Measurements from ENCODE around the gene FAM136A.
"Not testable (repeated sequence)": the region's sequence is repeated elsewhere in the genome, so short reads cannot be mapped to it uniquely, and the experiment has no call there.

FAM136A gene

DNA sequence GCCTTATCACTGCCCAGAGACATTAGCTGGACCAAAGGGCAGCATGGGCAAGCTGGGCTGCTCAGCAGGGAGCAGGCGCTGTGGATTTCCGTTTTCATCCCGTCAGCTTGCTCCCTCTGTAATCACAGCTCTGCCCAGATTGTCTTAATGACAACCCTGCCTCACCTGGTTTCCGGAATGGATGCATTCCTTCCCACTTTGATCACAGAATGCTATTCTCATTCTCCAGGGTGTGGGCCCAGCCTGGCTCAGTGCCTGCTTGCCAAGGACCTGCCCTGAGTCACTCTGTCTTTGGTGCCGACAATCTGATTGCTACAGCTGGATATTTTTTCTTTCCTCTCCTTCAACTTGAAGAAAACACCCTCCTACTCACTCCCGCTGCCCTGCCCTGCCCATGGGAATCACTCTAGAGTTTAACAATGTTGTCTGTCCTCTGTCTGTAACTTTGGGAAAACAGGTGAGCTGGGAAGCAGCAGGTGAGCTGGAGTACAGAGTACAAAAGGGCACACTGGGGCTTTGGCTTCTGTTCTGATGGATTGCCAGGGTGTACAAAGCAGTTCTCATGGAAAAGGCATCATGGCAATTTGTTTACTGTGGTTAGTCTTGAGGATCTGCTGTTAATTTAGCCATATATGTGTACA lies 27.2 kb upstream of the FAM136A start:
- peaks cover 14% of the 10 kb centered on the region for H3K27me3 ChIP-seq (ENCODE audit: insufficient read depth, low read length)
- H3K4me3 ChIP-seq (ENCODE audit: low read depth, low read length), result no peak overlapping the region
- H3K36me3 ChIP-seq (ENCODE audit: insufficient read depth, low read length), result no peaks in the 10 kb centered on the region
- H3K27ac ChIP-seq (ENCODE audit: low read depth, low read length), result no peak overlapping the region
- H3K79me2 ChIP-seq (ENCODE audit: control insufficient read depth, insufficient read depth, low read length, unreplicated experiment), result no peaks in the 10 kb centered on the region
- no peaks in the 10 kb centered on the region for H3K4me1 ChIP-seq (ENCODE audit: control insufficient read depth, insufficient read depth, low read length, unreplicated experiment)
- H2AFZ ChIP-seq (ENCODE audit: low read length, unreplicated experiment), result no peak overlapping the region

DNA sequence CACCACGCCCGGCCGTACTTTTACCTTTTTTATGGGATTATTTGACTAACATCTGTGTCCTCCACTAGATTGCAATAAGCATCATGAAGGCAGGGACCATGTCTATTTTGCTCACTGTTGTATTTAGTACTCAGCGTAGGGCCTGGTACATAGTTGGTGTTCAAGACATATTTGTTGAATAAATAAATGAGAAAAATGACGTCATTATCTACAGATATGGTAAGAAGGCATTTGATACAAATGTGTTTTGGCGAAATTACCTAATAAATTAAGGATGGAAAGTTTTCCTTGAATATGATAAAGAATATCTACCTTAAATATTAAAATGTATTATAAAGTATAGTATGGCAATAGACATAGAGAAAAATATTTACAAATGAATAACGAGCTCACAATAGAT lies 24.0 kb upstream of the FAM136A start:
- no peaks in the 10 kb centered on the region for H3K36me3 ChIP-seq (ENCODE audit: insufficient read depth, low read length)

DNA sequence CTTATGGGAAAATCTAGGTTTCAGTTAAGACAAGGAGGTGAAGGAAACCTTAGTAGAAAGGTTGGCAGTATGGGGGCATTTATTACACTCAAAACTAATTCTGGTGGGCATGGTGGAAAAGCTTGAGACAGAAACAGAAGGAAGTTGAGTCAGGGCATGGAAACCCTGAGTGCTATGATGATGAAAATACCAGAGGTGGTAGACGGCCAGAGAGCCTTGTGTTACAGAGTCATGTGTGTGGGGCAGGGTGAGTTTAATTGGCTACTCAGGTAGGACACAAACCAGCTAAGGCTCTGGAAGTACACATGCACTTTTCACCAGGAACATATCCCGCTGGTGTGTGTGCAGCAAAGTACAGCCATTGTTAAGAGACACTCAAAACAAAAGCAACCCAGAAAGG lies 20.7 kb upstream of the FAM136A start:
- no peak overlapping the region for H3K4me3 ChIP-seq (ENCODE audit: low read depth, low read length)
- no peaks in the 10 kb centered on the region for H3K4me1 ChIP-seq (ENCODE audit: control insufficient read depth, insufficient read depth, low read length, unreplicated experiment)
- no peaks in the 10 kb centered on the region for H3K79me2 ChIP-seq (ENCODE audit: control insufficient read depth, insufficient read depth, low read length, unreplicated experiment)
- no peak overlapping the region for H2AFZ ChIP-seq (ENCODE audit: low read length, unreplicated experiment)
- H3K36me3 ChIP-seq (ENCODE audit: insufficient read depth, low read length), result no peaks in the 10 kb centered on the region
- H3K27ac ChIP-seq (ENCODE audit: low read depth, low read length), result no peak overlapping the region
- peaks cover 40% of the 10 kb centered on the region for H3K27me3 ChIP-seq (ENCODE audit: insufficient read depth, low read length)

More for the DNA sequence above, 24.0 kb upstream of the FAM136A start:
- H3K27ac ChIP-seq (ENCODE audit: low read depth, low read length), result no peak overlapping the region
- no peaks in the 10 kb centered on the region for H3K79me2 ChIP-seq (ENCODE audit: control insufficient read depth, insufficient read depth, low read length, unreplicated experiment)
- no peak overlapping the region for H3K4me3 ChIP-seq (ENCODE audit: low read depth, low read length)
- H3K27me3 ChIP-seq (ENCODE audit: insufficient read depth, low read length), result peaks cover 18% of the 10 kb centered on the region
- no peaks in the 10 kb centered on the region for H3K4me1 ChIP-seq (ENCODE audit: control insufficient read depth, insufficient read depth, low read length, unreplicated experiment)
- no peak overlapping the region for H2AFZ ChIP-seq (ENCODE audit: low read length, unreplicated experiment)

DNA sequence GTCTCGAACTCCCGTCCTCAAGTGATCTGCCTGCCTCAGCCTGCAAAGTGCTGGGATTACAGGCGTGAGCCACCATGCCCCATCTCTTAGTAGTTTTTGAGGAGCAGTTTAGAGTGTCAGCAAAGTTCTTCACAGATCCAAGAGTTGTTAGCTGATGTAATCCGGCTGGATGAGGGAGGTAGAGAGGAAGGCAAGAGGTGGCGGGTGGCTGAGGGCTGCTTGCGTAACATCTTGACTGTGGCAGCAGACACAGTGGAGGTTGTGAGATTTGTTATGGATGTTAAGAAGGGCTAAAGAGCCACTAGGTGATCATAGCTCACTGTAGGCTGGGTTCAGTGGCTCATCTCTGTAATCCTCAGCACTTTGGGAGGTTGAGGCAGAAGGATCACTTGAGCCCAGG lies 19.5 kb upstream of the FAM136A start:
- H3K4me3 ChIP-seq (ENCODE audit: low read depth, low read length), result no peak overlapping the region
- no peaks in the 10 kb centered on the region for H3K36me3 ChIP-seq (ENCODE audit: insufficient read depth, low read length)
- H2AFZ ChIP-seq (ENCODE audit: low read length, unreplicated experiment), result no peak overlapping the region
- no peak overlapping the region for H3K27ac ChIP-seq (ENCODE audit: low read depth, low read length)
- no peaks in the 10 kb centered on the region for H3K79me2 ChIP-seq (ENCODE audit: control insufficient read depth, insufficient read depth, low read length, unreplicated experiment)
- H3K27me3 ChIP-seq (ENCODE audit: insufficient read depth, low read length), result peaks cover 52% of the 10 kb centered on the region
- no peaks in the 10 kb centered on the region for H3K4me1 ChIP-seq (ENCODE audit: control insufficient read depth, insufficient read depth, low read length, unreplicated experiment)

DNA sequence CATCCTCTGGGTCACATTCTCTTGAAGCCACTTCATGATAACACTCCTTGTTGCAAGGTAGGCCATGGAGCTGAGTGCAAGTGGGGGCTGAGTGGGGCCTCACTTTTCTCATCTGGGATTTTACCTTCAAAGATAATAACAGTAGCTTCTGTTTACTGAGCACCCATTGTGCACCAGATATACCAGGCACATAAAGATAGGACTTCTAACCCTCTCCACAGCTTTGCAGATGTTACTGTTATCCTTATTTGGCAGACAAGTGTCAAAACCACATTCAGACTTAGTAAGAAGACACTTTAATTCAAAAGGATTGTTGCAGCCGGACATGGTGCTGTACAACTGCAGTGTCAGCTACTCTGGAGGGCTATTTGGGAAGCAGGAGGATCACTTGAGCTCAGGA lies 12.8 kb upstream of the FAM136A start:
- Histone ChIP-seq H2AFZ (ENCODE audit: low read length, unreplicated experiment) (no peak overlapping the region), H3K4me1 (ENCODE audit: control insufficient read depth, insufficient read depth, low read length, unreplicated experiment) (no peaks in the 10 kb centered on the region), H3K4me3 (ENCODE audit: low read depth, low read length) (no peak overlapping the region)

DNA sequence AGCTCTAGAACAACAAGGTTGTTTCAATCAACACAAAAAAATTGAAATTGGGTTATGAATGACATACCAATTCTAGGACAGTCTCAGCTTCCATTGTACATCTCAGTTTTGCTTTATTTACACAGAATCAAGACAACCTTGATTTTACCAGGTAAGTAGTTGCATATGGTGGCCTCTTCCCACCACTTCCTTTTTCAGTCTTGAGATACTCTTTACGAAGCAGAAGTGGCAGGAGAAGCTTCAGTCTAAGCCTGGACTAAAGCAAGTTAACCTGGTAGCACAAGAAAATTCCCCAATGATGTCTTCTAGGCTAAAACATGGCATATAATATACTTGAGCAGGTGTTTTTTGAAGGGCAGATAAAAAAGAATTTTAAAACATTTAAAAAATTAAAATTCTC lies 10.7 kb upstream of the FAM136A start:
- no peaks in the 10 kb centered on the region for H3K36me3 ChIP-seq (ENCODE audit: insufficient read depth, low read length)
- no peak overlapping the region for H3K27ac ChIP-seq (ENCODE audit: low read depth, low read length)
- no peak overlapping the region for H2AFZ ChIP-seq (ENCODE audit: low read length, unreplicated experiment)
- H3K27me3 ChIP-seq (ENCODE audit: insufficient read depth, low read length), result peaks cover 32% of the 10 kb centered on the region
- no peaks in the 10 kb centered on the region for H3K4me1 ChIP-seq (ENCODE audit: control insufficient read depth, insufficient read depth, low read length, unreplicated experiment)
- no peak overlapping the region for H3K4me3 ChIP-seq (ENCODE audit: low read depth, low read length)
- H3K79me2 ChIP-seq (ENCODE audit: control insufficient read depth, insufficient read depth, low read length, unreplicated experiment), result no peaks in the 10 kb centered on the region

More for the DNA sequence above, 12.8 kb upstream of the FAM136A start:
- Histone ChIP-seq H3K36me3 (ENCODE audit: insufficient read depth, low read length) (no peaks in the 10 kb centered on the region), H3K79me2 (ENCODE audit: control insufficient read depth, insufficient read depth, low read length, unreplicated experiment) (no peaks in the 10 kb centered on the region), H3K27me3 (ENCODE audit: insufficient read depth, low read length) (peaks cover 48% of the 10 kb centered on the region), H3K27ac (ENCODE audit: low read depth, low read length) (no peak overlapping the region)

DNA sequence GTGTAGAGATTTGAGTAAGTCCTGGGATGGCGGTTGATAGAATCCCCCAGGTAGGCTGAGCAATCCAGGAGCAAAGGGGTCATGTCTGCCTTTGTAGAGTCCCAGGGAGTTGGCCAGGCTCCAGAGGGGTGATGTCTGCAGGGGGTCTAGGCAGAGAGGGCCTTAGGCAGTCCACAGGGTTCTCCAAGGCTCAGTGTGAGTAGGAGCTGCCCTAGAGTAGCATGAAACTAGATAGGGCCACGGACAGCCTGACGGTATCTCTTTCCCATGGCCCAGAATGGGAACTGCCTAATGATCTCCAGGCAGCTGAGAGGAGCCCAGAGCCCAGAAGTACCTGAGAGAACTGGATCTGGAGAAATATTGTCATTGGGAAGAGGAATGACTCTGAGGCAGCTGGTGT lies 9.0 kb upstream of the FAM136A start:
- no peak overlapping the region for H2AFZ ChIP-seq (ENCODE audit: low read length, unreplicated experiment)
- peaks cover 15% of the 10 kb centered on the region for H3K27me3 ChIP-seq (ENCODE audit: insufficient read depth, low read length)
- H3K27ac ChIP-seq (ENCODE audit: low read depth, low read length), result no peak overlapping the region
- H3K4me1 ChIP-seq (ENCODE audit: control insufficient read depth, insufficient read depth, low read length, unreplicated experiment), result no peaks in the 10 kb centered on the region
- no peak overlapping the region for H3K4me3 ChIP-seq (ENCODE audit: low read depth, low read length)
- no peaks in the 10 kb centered on the region for H3K79me2 ChIP-seq (ENCODE audit: control insufficient read depth, insufficient read depth, low read length, unreplicated experiment)
- H3K36me3 ChIP-seq (ENCODE audit: insufficient read depth, low read length), result no peaks in the 10 kb centered on the region

DNA sequence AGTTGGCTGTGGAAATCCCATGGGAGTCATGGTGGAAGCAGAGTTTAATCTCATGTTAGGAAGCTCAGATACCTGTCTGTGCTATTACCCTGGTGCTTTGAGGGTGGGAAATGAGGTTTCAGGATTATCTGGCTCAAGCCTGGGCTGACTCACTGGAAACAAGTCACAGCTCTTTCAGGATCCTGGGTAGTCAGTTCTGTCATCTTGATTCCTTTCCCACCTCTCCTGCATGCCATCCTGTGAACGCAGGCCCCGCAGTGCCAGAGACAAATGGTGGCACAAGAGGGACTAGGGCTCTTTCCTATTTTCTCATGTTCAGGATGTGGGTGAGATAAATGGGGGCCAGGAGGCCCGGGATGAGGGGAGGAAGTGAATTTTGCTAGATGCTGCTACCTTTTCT lies 3.7 kb upstream of the FAM136A start:
- Histone ChIP-seq H3K27ac (ENCODE audit: low read depth, low read length) (no peak overlapping the region), H3K36me3 (ENCODE audit: insufficient read depth, low read length) (no peaks in the 10 kb centered on the region), H3K27me3 (ENCODE audit: insufficient read depth, low read length) (peaks cover 4% of the 10 kb centered on the region), H3K4me3 (ENCODE audit: low read depth, low read length) (no peak overlapping the region), H3K4me1 (ENCODE audit: control insufficient read depth, insufficient read depth, low read length, unreplicated experiment) (no peaks in the 10 kb centered on the region), H2AFZ (ENCODE audit: low read length, unreplicated experiment) (no peak overlapping the region), H3K79me2 (ENCODE audit: control insufficient read depth, insufficient read depth, low read length, unreplicated experiment) (no peaks in the 10 kb centered on the region)

DNA sequence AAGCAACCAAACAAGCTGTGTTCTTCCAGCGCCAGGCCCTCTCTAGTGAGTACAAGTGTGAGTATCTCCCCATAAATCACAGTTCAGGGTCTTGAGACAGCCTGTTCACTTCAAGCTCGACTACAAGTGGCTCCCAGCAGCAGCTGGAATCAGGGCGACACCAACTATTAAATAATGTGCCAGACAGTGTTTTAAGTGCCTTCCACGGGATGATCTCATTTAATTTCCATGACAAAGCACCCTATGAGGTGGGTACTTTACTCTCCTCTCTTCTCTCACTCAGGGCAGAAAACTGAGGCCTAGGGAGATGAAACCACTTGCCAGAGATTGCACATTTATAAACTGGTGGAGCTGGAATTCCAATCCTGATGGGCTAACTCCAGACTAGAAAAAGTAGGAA lies 2.6 kb upstream of the FAM136A start:
- Histone ChIP-seq H2AFZ (ENCODE audit: low read length, unreplicated experiment) (no peak overlapping the region), H3K27me3 (ENCODE audit: insufficient read depth, low read length) (no peaks in the 10 kb centered on the region)

DNA sequence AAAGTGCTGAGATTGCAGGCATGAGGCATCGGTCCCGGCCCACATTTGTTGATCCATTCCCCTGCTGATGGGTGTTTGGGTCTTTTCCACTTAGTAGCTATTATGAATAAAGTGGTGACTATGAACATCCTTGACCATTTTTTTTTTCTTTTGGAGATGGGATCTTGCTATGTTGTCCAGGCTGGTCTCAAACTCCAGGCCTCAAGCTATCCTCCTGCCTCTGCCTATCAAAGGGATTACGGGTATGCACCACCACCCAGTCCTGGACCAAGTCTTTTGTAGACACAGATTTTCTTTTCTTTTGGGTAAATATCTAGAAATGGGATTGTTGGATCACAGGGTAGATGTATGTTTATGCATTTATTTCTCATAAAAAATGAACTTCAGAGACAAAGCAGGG lies 1.3 kb upstream of the FAM136A start:
- Histone ChIP-seq H3K36me3 (ENCODE audit: insufficient read depth, low read length) (peaks cover 6% of the 10 kb centered on the region; the same call in 1 of the 2 replicates), H3K27me3 (ENCODE audit: insufficient read depth, low read length) (no peaks in the 10 kb centered on the region), H3K4me1 (ENCODE audit: control insufficient read depth, insufficient read depth, low read length, unreplicated experiment) (no peaks in the 10 kb centered on the region), H3K79me2 (ENCODE audit: control insufficient read depth, insufficient read depth, low read length, unreplicated experiment) (no peaks in the 10 kb centered on the region), H2AFZ (ENCODE audit: low read length, unreplicated experiment) (no peak overlapping the region), H3K27ac (ENCODE audit: low read depth, low read length) (no peak overlapping the region), H3K4me3 (ENCODE audit: low read depth, low read length) (no peak overlapping the region)

More for the DNA sequence above, 2.6 kb upstream of the FAM136A start:
- H3K4me1 ChIP-seq (ENCODE audit: control insufficient read depth, insufficient read depth, low read length, unreplicated experiment), result no peaks in the 10 kb centered on the region
- no peak overlapping the region for H3K4me3 ChIP-seq (ENCODE audit: low read depth, low read length)
- H3K36me3 ChIP-seq (ENCODE audit: insufficient read depth, low read length), result no peaks in the 10 kb centered on the region
- no peaks in the 10 kb centered on the region for H3K79me2 ChIP-seq (ENCODE audit: control insufficient read depth, insufficient read depth, low read length, unreplicated experiment)
- no peak overlapping the region for H3K27ac ChIP-seq (ENCODE audit: low read depth, low read length)

DNA sequence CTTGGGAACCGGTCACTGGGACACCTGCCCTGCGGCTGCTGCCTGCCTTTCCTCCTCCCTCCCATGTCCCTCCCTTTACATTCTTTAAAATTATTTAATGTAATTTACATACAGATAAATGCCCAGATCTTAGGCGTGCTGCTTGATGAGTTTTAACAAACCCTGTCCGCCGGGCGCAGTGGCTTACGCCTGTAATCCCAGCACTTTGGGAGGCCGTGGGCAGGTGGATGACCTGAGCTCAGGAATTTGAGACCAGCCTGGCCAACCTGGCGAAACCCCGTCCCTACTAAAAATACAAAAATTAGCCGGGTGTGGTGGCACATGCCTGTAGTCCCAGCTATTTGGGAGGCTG lies 304 bp upstream of the FAM136A start:
- H3K27me3 ChIP-seq (ENCODE audit: insufficient read depth, low read length); H3K36me3 ChIP-seq (ENCODE audit: insufficient read depth, low read length); H3K79me2 ChIP-seq (ENCODE audit: control insufficient read depth, insufficient read depth, low read length, unreplicated experiment); H2AFZ ChIP-seq (ENCODE audit: low read length, unreplicated experiment); H3K27ac ChIP-seq (ENCODE audit: low read depth, low read length); H3K4me1 ChIP-seq (ENCODE audit: control insufficient read depth, insufficient read depth, low read length, unreplicated experiment): not testable (repeated sequence)
- peak overlapping the region; percentile 78 for H3K4me3 ChIP-seq (ENCODE audit: low read depth, low read length)

All from ACC112 (cell line).